ENCODE results near the gene GSTM1.

GRCh38 chr1:109739738-109740614, 52.4 kb downstream of the GSTM1 start:
- no peak for TF ChIP-seq CTCF (conservative IDR thresholded peaks at IDR 0.05; ENCODE audit: low read depth, low read length)
- TF ChIP-seq EZH2 (IDR thresholded peaks at IDR 0.05; ENCODE audit: low read length, unreplicated experiment), result no peak
- TF ChIP-seq EZH2phosphoT487 (IDR thresholded peaks at IDR 0.05; ENCODE audit: borderline replicate concordance, low read length), result no peak

All from PC-3 (cell line).